NB4 (cell line): ENCODE measurements around the gene PDE11A.
"Not testable (repeated sequence)": the region's sequence is repeated elsewhere in the genome, so short reads cannot be mapped to it uniquely, and the experiment has no call there.

Experiments used
- DNase-seq: peaks from one replicate; pipeline ENCODE4 v3.0.0; 2010; ENCODE audit warnings: low read depth
- H3K4me3 ChIP-seq: one replicate; pipeline ENCODE4 v1.5.1; 2011; ENCODE audit warnings: mild to moderate bottlenecking, low read depth, low read length, moderate library complexity
- CTCF ChIP-seq: IDR thresholded peaks from one replicate; pipeline ENCODE4 v1.5.1; 2012; ENCODE audit warnings: low read depth, low read length
- MAX ChIP-seq: IDR thresholded peaks from 2 replicates; pipeline ENCODE4 v1.6.1; 2011; ENCODE audit warnings: low read depth, low read length
- MYC ChIP-seq: IDR thresholded peaks from 2 replicates; pipeline ENCODE4 v1.6.1; 2011; ENCODE audit warnings: low read depth, low read length
- POLR2A ChIP-seq: IDR thresholded peaks from 2 replicates; pipeline ENCODE4 v1.6.1; 2011; ENCODE audit warnings: mild to moderate bottlenecking; ENCODE audit not compliant: insufficient read length; ENCODE audit errors: extremely low read depth

The PDE11A gene

GRCh38 chr2:178059111-178059510 is 13.5 kb downstream of the PDE11A start:
- TF ChIP-seq MYC (no peak), POLR2A (no peak), CTCF (no peak), MAX (no peak)
- no peak for DNase-seq
- no peak overlapping the region for H3K4me3 ChIP-seq

GRCh38 chr2:178057179-178057680 is 15.3 kb downstream of the PDE11A start:
- DNase-seq = no peak
- H3K4me3 ChIP-seq = no peak overlapping the region
- no peak for TF ChIP-seq CTCF
- no peak for TF ChIP-seq MYC
- no peak for TF ChIP-seq MAX

GRCh38 chr2:178056345-178056744 is 16.2 kb downstream of the PDE11A start:
- DNase-seq = no peak
- TF ChIP-seq CTCF = no peak
- no peak for TF ChIP-seq MAX
- no peak for TF ChIP-seq MYC
- no peak for TF ChIP-seq POLR2A
- no peak overlapping the region for H3K4me3 ChIP-seq

GRCh38 chr2:178051257-178051656 is 21.3 kb downstream of the PDE11A start:
- not testable (repeated sequence) for H3K4me3 ChIP-seq, DNase-seq

- no peak for DNase-seq
- H3K4me3 ChIP-seq = no peak overlapping the region
- no peak for TF ChIP-seq CTCF
- TF ChIP-seq POLR2A = no peak
- TF ChIP-seq MYC = no peak
- no peak for TF ChIP-seq MAX
Measured at GRCh38 chr2:178047391-178047790, 25.2 kb downstream of the PDE11A start.

GRCh38 chr2:178044836-178045235 is 27.7 kb downstream of the PDE11A start:
- DNase-seq = no peak
- no peak for TF ChIP-seq MAX
- TF ChIP-seq POLR2A = no peak
- TF ChIP-seq MYC = no peak
- no peak for TF ChIP-seq CTCF
- H3K4me3 ChIP-seq = no peak overlapping the region
